Ishikawa (cell line): ENCODE measurements around the gene ALDH7A1.

Experiments
- EGR1 ChIP-seq: IDR thresholded peaks from 2 replicates; pipeline ENCODE4 v1.6.1; 2012
- EP300 ChIP-seq: IDR thresholded peaks from 2 replicates; pipeline ENCODE4 v1.6.1; 2012; ENCODE audit warnings: borderline replicate concordance
- NFIC ChIP-seq: IDR thresholded peaks from 2 replicates; pipeline ENCODE4 v1.6.1; 2012
- TEAD4 ChIP-seq: IDR thresholded peaks from 2 replicates; pipeline ENCODE4 v1.6.1; 2012
- TF ChIP-seq, protein P1 (sequence below): IDR thresholded peaks from 2 replicates; pipeline ENCODE4 v1.6.1; 2012; ENCODE audit warnings: low read depth, mild to moderate bottlenecking

DNA sequence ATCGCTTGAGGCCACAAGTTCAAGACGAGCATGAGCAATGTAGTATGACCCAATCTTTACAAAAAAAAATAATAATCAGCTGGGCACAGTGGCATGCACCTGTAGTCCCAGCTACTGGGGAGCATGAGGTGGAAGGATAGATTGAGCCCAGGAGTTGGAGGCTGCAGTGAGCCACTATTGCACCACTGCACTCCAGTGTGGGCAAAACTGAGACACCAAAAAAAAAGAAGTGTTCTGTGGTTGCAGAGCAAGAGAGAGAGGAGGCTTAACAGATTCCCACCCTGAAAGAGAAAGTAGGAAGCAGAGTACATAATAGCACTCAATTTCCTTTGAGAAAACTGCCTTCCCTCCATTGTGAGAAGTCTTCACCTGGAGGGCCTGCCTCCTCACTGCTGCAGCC lies 52.6 kb downstream of the ALDH7A1 start:
- TF ChIP-seq NFIC (no peak), EGR1 (no peak), TEAD4 (no peak), EP300 (no peak)
- TF ChIP-seq, protein P1, sequence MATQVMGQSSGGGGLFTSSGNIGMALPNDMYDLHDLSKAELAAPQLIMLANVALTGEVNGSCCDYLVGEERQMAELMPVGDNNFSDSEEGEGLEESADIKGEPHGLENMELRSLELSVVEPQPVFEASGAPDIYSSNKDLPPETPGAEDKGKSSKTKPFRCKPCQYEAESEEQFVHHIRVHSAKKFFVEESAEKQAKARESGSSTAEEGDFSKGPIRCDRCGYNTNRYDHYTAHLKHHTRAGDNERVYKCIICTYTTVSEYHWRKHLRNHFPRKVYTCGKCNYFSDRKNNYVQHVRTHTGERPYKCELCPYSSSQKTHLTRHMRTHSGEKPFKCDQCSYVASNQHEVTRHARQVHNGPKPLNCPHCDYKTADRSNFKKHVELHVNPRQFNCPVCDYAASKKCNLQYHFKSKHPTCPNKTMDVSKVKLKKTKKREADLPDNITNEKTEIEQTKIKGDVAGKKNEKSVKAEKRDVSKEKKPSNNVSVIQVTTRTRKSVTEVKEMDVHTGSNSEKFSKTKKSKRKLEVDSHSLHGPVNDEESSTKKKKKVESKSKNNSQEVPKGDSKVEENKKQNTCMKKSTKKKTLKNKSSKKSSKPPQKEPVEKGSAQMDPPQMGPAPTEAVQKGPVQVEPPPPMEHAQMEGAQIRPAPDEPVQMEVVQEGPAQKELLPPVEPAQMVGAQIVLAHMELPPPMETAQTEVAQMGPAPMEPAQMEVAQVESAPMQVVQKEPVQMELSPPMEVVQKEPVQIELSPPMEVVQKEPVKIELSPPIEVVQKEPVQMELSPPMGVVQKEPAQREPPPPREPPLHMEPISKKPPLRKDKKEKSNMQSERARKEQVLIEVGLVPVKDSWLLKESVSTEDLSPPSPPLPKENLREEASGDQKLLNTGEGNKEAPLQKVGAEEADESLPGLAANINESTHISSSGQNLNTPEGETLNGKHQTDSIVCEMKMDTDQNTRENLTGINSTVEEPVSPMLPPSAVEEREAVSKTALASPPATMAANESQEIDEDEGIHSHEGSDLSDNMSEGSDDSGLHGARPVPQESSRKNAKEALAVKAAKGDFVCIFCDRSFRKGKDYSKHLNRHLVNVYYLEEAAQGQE: no peak
